ENCODE data around the gene CSNK1E.

The CSNK1E gene

DNA sequence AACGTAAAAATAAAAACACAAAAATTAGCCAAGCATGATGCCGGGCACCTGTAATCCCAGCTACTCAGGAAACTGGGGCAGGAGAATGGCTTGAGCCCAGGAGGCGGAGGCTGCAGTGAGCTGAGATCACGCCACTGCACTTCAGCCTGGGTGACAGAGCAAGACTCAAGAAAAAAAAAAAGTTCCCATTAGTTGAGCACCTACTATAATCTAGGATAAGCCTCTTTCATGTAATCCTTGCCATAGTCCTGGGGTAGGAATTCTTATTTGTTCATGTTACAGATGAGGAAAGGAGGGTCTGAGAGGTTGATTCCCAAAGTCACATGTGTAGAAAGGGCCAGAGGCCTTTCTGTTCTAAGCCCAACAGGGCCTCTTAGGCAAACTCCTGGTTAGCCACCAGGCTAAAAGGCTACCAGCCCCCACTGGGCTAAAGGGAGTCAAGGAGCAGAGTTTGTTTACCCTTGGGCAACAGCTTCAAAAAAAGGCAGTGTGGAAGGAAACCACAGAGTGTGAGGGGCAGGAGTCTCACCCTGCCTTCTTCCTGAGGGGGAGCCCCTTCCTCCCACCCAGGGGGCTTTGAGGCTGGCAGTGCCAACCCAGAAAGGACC is 21.6 kb upstream of the CSNK1E start:
- TF ChIP-seq, protein P1, sequence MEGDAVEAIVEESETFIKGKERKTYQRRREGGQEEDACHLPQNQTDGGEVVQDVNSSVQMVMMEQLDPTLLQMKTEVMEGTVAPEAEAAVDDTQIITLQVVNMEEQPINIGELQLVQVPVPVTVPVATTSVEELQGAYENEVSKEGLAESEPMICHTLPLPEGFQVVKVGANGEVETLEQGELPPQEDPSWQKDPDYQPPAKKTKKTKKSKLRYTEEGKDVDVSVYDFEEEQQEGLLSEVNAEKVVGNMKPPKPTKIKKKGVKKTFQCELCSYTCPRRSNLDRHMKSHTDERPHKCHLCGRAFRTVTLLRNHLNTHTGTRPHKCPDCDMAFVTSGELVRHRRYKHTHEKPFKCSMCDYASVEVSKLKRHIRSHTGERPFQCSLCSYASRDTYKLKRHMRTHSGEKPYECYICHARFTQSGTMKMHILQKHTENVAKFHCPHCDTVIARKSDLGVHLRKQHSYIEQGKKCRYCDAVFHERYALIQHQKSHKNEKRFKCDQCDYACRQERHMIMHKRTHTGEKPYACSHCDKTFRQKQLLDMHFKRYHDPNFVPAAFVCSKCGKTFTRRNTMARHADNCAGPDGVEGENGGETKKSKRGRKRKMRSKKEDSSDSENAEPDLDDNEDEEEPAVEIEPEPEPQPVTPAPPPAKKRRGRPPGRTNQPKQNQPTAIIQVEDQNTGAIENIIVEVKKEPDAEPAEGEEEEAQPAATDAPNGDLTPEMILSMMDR (IDR thresholded peaks at IDR 0.05; ENCODE audit: insufficient read depth, missing control alignments) = no peak
- FAIRE-seq (no peak), DNase-seq (ENCODE audit: insufficient read length, low spot score) (no peak)

DNA sequence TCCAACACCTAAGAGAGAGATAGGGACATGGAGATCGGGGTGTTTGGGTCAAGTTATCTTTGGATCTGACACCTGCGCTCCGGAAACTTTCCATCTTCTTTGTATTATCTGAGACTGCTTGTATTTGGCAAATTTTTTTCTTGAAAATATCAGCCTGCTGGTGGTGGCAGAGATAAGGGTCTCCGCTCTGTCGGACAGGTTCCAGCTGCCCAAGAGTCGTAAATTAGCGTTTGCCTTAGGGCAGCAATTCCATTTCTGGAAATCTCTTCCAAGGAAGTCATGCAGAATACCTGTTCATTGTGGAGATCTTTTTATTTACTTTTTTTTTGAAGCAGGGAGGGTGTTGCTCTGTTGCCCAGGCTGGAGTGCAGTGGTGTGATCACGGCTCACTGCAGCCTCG is 19.5 kb upstream of the CSNK1E start:
- DNase-seq (ENCODE audit: insufficient read length, low spot score) = no peak
- TF ChIP-seq, protein P1 (IDR thresholded peaks at IDR 0.05; ENCODE audit: insufficient read depth, missing control alignments) = no peak
- FAIRE-seq = no peak

DNA sequence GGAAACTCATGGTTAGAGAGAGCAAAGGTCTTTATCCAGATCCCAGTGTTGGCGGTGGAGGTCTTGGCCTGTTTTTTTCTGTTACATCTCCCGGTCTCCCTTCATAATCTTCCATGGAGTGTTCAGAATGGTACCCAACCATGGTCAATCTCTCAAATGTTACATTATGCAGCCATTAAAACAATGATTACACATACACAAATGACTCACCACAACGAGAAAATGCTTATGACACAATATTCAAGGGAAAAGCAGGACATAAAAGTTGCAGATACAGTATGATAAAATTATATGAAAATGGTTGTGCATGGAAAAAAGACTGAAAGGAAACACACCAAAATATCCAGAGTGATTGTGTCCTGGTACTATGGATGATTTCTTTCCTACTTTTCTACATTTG is 17.8 kb upstream of the CSNK1E start:
- no peak for DNase-seq (ENCODE audit: insufficient read length, low spot score)
- TF ChIP-seq, protein P1 (IDR thresholded peaks at IDR 0.05; ENCODE audit: insufficient read depth, missing control alignments) = no peak
- no peak for FAIRE-seq

DNA sequence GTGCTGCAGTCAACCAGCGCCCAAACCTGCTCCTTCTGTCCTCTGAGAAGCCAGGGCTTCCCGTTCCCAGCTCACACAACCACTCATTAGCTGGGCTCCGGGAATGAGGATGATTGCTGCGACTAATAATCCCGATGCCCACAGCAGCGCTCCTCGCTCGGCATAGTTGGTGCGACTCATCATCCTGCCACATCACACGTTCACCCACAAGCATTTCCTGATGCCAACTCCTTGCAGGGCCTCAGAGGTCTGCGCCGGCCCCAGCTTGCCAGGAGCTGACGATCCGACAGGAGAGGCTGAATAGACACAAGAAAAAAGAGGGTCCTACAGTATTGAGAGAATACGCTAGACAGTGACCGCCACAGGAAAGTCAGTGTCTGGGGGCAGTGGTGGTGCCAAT is 10.6 kb upstream of the CSNK1E start:
- no peak for DNase-seq (ENCODE audit: insufficient read length, low spot score)
- TF ChIP-seq, protein P1 (IDR thresholded peaks at IDR 0.05; ENCODE audit: insufficient read depth, missing control alignments) = no peak
- FAIRE-seq = no peak

DNA sequence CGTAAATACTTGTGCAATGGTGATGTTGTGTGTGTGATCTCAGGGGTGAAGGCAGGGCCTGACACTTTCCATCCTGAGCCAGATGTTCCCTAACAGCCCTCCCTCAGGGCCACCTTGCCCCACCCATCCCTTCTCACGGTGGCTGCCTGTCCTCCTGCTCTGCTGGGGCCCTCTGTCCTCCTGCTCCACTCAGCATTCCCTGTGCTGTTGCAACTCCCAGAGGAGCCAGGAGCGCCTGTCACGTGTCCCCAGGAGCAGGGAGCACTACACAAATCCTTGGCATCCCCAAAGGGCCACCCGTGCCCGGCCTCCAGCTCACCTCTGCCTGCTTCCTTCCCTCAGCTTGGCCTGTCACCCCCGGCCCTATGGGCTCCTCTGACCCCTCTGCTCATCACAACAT is 10.2 kb upstream of the CSNK1E start:
- TF ChIP-seq, protein P1 (IDR thresholded peaks at IDR 0.05; ENCODE audit: insufficient read depth, missing control alignments) = no peak
- no peak for DNase-seq (ENCODE audit: insufficient read length, low spot score)
- FAIRE-seq = no peak

DNA sequence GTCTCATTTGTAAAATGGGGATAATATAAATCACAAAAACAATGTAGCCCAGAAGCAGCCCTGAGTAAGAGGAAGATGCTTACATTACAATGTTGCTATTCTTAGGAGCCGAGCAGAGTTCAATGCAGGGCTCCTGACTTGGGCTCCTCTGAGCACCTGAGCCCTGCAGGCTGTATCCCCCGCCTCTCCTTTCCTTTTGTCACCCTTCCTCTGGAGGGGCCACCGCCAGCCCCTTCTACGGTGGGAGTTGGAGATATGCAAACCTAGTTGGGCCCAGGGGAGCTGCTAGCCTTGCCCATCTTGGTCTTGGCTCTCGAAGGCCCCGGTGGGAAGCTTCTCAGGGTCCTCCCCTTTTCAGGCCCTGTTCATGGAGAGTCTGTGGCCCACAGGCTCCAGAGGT is 8.4 kb upstream of the CSNK1E start:
- TF ChIP-seq, protein P1 (IDR thresholded peaks at IDR 0.05; ENCODE audit: insufficient read depth, missing control alignments) = no peak
- DNase-seq (ENCODE audit: insufficient read length, low spot score) (no peak), FAIRE-seq (no peak)

DNA sequence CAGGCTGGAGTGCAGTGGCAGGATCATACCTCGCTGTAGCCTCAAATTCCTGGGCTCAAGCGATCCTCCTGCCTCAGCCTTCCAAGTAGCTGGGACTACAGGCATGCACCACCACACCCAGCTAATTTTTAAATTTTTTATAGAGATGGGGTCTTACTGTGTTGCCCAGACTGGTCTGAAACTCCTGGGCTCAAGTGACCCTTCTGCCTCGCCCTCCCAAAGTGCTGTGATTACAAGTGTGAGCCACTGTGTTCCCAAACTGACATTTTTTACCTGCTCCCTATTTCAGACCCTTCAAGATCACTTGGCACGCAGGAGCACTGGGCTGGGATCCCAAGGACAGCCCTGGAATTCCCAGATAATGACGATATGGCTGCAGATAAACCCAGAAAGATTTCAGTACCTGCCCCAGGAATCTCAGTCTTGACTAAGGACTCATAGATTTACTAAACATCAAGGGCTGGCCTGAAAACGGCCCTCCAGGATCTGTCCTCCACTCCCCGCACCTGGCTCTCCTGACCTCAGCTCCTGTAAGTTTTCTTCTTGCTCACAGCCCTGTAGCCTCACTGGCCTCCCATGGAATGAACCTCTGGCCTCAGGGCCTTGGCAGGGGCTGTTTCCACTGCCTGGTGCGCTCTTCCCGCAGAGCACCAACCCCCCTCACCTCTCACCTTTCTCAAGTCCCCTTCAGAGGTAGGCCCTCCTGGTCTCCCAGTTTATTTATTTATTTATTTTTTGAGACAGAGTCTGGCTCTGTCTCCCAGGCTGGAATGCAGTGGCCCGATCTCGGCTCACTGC is 3.6 kb upstream of the CSNK1E start:
- no peak for FAIRE-seq
- TF ChIP-seq, protein P1 (IDR thresholded peaks at IDR 0.05; ENCODE audit: insufficient read depth, missing control alignments) = no peak
- DNase-seq (ENCODE audit: insufficient read length, low spot score) = no peak

Measured in D721Med (cell line).